Esophagus squamous epithelium (tissue), 5 donors: Measurements from ENCODE around the gene LEPROT. TPM values are rescaled to one million over a fixed set of nuclear protein-coding genes. Genes with fewer than 3 reads are reported as not detected.
"Not testable (repeated sequence)": the region's sequence is repeated elsewhere in the genome, so short reads cannot be mapped to it uniquely, and the experiment has no call there.

Source experiments
- DNase-seq: peaks from one replicate; lab custom pipeline; 2025; lab: John Stamatoyannopoulos, UW
- H3K27ac ChIP-seq, 4 donors: fragments of 200-600 bp; sonication (generic); one replicate each; pipeline ENCODE4 v1.5.1; 2016 to 2019; ENCODE audit warnings: mild to moderate bottlenecking in 1 of 4
- H3K27me3 ChIP-seq, 4 donors: fragments of 200-600 bp; sonication (generic); 1 replicate in 3 of 4; 2 replicates in 1 of 4; pipeline versions ENCODE4 v1.5.1 to v1.6.0; 2017 to 2021; ENCODE audit warnings: antibody characterized with exemption in 1 of 4
- H3K36me3 ChIP-seq, 3 donors: fragments of 200-600 bp; sonication (generic); one replicate each; pipeline ENCODE4 v1.5.1; 2016 to 2019
- H3K4me1 ChIP-seq, 3 donors: fragments of 200-600 bp; sonication (generic); one replicate each; pipeline ENCODE4 v1.5.1; 2017 to 2019
- H3K4me3 ChIP-seq, 4 donors: fragments of 200-600 bp; sonication (generic); 1 replicate in 3 of 4; 2 replicates in 1 of 4; pipeline ENCODE4 v1.5.1; 2016 to 2019; ENCODE audit warnings: mild to moderate bottlenecking in 2 of 4, moderate library complexity in 1 of 4
- H3K9me3 ChIP-seq, 3 donors: fragments of 200-600 bp; sonication (generic); one replicate each; pipeline ENCODE4 v1.5.1; 2016 to 2019
- POLR2A ChIP-seq, 4 donors: fragments of 450-650 bp; IDR thresholded peaks; one replicate each; pipeline ENCODE4 v1.6.1; 2017; ENCODE audit warnings: antibody characterized with exemption in 4 of 4, mild to moderate bottlenecking in 4 of 4, moderate library complexity in 3 of 4
- WGBS, 2 donors: methylation state at CpG; one replicate each; pipeline ENCODE4 v1.1.5; 2018; 5-methylcytosine and 5-hydroxymethylcytosine counted together
- intact Hi-C: fragments of 100-400 bp; cut with DNase I; formaldehyde crosslinking; loops from one replicate; pipeline ENCODE4 v1.15.0; 2022
- total RNA-seq, 4 donors: library from RNA; depleted of rRNA; stranded (reverse); fragments of >200 nt; gene quantifications; one replicate each; pipeline ENCODE4 v1.1.0, GENCODE V29; 2016
- TF ChIP-seq, protein P1 (sequence below), 6 experiments: fragments of 450-650 bp in 4 of 6; fragments of 200-600 bp in 2 of 6; sonication (generic) in 2 of 6; IDR thresholded peaks; one replicate each; pipeline ENCODE4 v1.5.1; 2016 to 2019; ENCODE audit warnings: antibody characterized with exemption in 6 of 6, mild to moderate bottlenecking in 4 of 6, moderate library complexity in 4 of 6
- donor health status: DM: yes; HTN: yes; CAD: no.

The LEPROT gene
- total RNA-seq, 4 donors from 2014 or later: 29.7 to 56.9 (median 42.9) TPM

DNA sequence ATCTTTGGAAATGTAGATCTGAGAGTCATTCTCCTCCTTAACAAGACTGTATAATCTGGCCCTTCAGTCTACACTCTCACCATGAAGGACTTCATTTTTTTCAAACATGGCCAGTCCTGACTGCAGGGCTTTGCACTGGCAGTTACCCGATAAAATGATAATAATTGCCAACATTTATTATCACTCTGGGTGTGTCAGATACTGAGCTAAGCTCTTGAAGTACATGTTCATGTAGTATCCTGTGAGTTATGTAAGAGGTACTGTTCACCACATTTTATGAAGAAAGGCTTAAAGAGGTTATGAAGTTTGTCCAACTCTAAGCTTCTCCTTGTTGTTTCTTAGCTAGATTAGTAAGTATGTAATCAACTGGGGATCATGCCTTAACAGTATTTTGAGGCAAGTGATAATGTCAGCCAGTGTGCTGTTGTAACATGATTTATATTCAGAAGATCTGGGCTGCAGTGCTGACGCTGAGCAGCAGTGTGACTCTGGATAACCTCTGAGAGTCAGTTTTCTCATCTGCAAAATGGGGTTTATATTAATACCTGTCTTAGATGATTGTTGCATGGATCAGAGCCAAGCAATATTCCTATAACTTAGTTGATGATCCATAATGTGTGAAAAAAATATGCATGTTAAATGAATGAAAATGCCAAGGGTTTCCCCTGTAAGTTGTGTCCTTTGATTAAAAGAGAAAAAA, 42.1 kb upstream of the LEPROT start:
- Histone ChIP-seq H3K36me3 (no peaks in the 10 kb centered on the region), H3K4me3 (no peak overlapping the region), H3K9me3 (no peaks in the 10 kb centered on the region), H3K27me3 (no peaks in the 10 kb centered on the region), H3K4me1 (no peaks in the 10 kb centered on the region), H3K27ac (no peak overlapping the region)
- no peak for DNase-seq
- TF ChIP-seq POLR2A (IDR thresholded peaks at IDR 0.05): no peak
- TF ChIP-seq, protein P1, sequence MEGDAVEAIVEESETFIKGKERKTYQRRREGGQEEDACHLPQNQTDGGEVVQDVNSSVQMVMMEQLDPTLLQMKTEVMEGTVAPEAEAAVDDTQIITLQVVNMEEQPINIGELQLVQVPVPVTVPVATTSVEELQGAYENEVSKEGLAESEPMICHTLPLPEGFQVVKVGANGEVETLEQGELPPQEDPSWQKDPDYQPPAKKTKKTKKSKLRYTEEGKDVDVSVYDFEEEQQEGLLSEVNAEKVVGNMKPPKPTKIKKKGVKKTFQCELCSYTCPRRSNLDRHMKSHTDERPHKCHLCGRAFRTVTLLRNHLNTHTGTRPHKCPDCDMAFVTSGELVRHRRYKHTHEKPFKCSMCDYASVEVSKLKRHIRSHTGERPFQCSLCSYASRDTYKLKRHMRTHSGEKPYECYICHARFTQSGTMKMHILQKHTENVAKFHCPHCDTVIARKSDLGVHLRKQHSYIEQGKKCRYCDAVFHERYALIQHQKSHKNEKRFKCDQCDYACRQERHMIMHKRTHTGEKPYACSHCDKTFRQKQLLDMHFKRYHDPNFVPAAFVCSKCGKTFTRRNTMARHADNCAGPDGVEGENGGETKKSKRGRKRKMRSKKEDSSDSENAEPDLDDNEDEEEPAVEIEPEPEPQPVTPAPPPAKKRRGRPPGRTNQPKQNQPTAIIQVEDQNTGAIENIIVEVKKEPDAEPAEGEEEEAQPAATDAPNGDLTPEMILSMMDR (IDR thresholded peaks at IDR 0.05): no peak
- intact Hi-C loops: no loop called here
- WGBS, 2 donors: 37 to 60% methylated on average over 2 of the region's 2 CpGs

DNA sequence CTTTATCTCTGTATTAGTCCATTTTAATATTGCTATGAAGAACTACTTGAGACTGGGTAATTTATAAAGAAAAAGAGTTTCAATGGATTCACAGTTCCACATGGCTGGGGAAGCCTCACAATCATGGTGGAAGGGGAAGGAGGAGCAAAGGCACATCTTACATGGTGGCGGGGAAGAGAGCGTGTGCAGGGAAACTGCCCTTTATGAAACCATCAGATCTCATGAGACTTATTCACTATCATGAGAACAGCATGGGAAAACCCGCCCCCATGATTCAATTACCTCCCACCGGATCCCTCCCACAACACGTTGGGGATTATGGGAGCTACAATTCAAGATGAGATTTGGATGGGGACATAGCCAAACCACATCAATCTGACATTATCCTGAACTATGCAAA, 36.0 kb upstream of the LEPROT start:
- H3K9me3 ChIP-seq, H3K4me1 ChIP-seq, H3K4me3 ChIP-seq, H3K27ac ChIP-seq, H3K36me3 ChIP-seq, H3K27me3 ChIP-seq, intact Hi-C loops, DNase-seq: not testable (repeated sequence)
- 80 to 85% methylated on average over 5 of the region's 5 CpGs for WGBS, 2 donors

DNA sequence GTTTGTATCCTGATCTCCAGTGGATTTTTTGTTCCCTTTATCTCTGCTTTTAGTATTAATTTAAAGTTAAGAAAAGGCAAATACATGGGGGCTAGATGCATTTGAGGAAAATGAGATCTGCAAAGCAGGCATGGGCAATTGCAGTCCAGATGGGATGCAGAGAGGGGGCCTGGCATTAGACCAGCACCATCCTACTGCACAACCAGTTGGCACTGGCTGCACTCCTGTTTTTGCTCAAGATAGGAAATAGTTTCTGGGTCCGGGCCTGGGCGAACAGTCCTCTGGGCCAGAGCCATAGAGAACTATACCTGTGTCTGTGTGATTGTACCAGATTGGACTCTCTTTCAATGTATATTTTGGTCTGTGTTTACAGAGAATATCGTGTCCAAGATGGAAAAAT, 34.0 kb upstream of the LEPROT start:
- DNase-seq: no peak
- TF ChIP-seq, protein P1 (IDR thresholded peaks at IDR 0.05): no peak
- TF ChIP-seq POLR2A (IDR thresholded peaks at IDR 0.05): no peak
- Histone ChIP-seq H3K4me3 (no peak overlapping the region), H3K36me3 (no peaks in the 10 kb centered on the region), H3K27ac (no peak overlapping the region), H3K4me1 (no peaks in the 10 kb centered on the region), H3K27me3 (no peaks in the 10 kb centered on the region), H3K9me3 (no peaks in the 10 kb centered on the region)
- intact Hi-C loops: no loop called here
- 88 to 96% methylated on average over 3 of the region's 3 CpGs for WGBS, 2 donors

DNA sequence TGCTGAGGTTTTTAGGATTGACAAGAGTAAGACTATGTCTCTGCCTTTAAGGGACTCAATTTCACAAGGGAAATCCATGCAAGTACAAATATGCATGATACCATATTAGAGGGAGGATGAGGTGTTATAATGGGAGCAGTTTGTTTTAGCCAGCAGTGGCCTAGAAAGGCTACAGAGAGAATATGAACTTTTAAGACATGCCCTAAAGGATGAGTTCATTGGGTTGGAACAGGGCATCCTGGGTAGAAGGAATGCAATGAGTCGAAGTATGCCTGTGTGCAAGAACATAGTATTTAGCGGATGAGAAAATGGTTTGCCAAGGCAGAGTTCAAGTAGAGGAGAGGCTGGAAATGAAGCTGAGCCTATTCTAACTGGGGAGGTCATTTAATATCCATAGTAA, 32.6 kb upstream of the LEPROT start:
- no peaks in the 10 kb centered on the region for H3K27me3 ChIP-seq
- no peak overlapping the region for H3K4me3 ChIP-seq
- H3K9me3 ChIP-seq: no peaks in the 10 kb centered on the region
- TF ChIP-seq, protein P1 (IDR thresholded peaks at IDR 0.05): no peak
- TF ChIP-seq POLR2A (IDR thresholded peaks at IDR 0.05): no peak
- intact Hi-C loops: no loop called here
- 74 to 85% methylated on average over 2 of the region's 2 CpGs for WGBS, 2 donors
- no peak overlapping the region for H3K27ac ChIP-seq
- H3K4me1 ChIP-seq: no peaks in the 10 kb centered on the region
- no peak for DNase-seq
- no peaks in the 10 kb centered on the region for H3K36me3 ChIP-seq

DNA sequence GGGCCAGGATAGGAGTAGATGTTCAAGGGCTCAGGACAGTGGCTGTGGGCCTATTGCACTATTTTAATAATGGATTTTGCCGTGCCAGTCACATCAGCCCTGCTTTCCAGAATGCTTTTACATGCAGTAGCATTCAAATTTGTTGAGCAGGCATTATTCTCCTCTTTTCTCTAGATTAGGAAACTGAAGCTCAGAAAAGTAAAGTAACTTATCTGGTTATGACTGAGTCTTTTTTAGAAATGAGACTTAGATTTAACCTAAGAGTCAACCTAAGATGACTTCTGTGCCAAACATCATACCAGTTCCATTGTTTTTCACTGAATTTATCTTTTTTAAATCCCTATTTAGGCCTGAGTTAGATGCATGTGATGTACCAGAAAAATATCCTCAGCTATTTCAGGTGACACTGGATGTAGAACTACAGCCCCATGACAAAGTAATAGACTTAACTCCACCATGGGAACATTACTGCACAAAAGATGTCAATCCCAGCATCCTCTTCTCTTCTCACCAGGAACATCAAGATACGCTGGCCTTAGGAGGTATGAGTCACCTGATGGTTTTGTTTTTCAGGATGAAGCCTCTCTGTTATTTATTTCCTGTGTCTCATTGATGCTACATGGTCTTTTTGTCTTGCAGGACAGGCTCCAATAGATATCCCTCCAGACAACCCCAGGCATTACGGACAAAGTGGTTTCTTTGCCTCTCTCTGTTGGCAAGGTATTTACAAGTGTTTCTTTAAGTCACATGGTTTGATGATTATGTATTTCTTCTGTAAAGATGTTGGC, 31.4 kb upstream of the LEPROT start:
- 66 to 81% methylated on average over 3 of the region's 3 CpGs for WGBS, 2 donors
- H3K9me3 ChIP-seq: no peaks in the 10 kb centered on the region
- no peaks in the 10 kb centered on the region for H3K36me3 ChIP-seq
- DNase-seq: no peak
- no peak overlapping the region for H3K4me3 ChIP-seq
- TF ChIP-seq POLR2A (IDR thresholded peaks at IDR 0.05): no peak
- TF ChIP-seq, protein P1 (IDR thresholded peaks at IDR 0.05): no peak
- H3K27me3 ChIP-seq: no peaks in the 10 kb centered on the region
- intact Hi-C loops: no loop called here
- no peak overlapping the region for H3K27ac ChIP-seq
- no peaks in the 10 kb centered on the region for H3K4me1 ChIP-seq
